ENCODE data around the gene HIP1. TPM values are rescaled to one million over a fixed set of nuclear protein-coding genes. Genes with fewer than 3 reads are reported as not detected.

The HIP1 gene
- total RNA-seq, 2 donors from 2014 or later = 42.9 to 48.2 TPM

- no peak for ATAC-seq (ENCODE audit: insufficient number of reproducible peaks, low FRiP score, low read depth)
- peaks cover 74% of the 10 kb centered on the region for H3K36me3 ChIP-seq
- H3K27ac ChIP-seq = no peak overlapping the region
- H3K9me3 ChIP-seq = no peaks in the 10 kb centered on the region
- DNase-seq (ENCODE audit: low spot score) = no peak
- H3K4me1 ChIP-seq (ENCODE audit: control insufficient read depth in 1 of 2, low read depth in 2 of 2) = no peaks in the 10 kb centered on the region
- no peak overlapping the region for H3K4me3 ChIP-seq
- TF ChIP-seq CTCF (IDR thresholded peaks at IDR 0.05) = no peak
- no peaks in the 10 kb centered on the region for H3K27me3 ChIP-seq (replicated peaks; ENCODE audit: insufficient read depth)
These were observed 183.0 kb downstream of the HIP1 start for GRCh38 chr7:75555736-75556135.

DNA sequence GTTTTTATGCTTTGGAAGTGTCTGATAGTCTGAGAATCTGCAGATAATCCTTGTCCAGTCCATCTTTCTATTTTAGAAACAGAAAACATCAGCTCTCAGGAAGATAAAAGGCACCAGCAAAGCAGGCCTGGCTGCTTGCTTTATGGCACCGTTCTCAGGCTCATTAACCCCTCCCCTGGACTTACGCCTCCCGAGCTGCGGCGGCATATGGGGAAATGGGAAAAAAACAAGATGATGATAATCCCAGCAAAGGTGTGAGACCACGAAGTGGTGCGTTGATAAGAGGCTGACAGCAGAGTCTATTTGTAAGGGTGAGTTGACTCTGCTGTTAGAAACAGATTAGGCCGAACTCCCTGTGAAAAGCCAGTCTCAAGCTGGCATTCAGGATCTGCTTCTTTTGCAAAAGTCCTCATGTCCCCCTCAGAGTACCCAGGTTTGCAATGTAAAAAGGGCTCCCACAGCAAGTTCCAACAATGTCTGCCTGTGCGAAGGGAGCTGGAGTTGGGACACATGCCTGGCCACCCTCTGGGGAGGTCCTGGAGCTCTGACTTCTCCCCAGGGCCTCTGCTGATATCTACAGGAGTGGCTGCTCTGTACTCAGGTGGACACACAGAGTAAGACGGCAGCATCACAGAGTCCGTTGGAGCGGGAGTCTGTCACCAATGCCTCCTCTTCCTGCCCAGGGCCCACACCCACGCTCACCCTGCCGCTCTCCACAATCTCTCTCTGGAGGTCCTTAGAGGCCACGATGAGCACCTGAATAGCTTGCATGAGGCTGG lies 192.3 kb downstream of the HIP1 start:
- DNase-seq (ENCODE audit: low spot score) = no peak
- Histone ChIP-seq H3K27me3 (replicated peaks; ENCODE audit: insufficient read depth) (no peaks in the 10 kb centered on the region), H3K4me3 (no peak overlapping the region), H3K9me3 (no peaks in the 10 kb centered on the region), H3K4me1 (ENCODE audit: control insufficient read depth in 1 of 2, low read depth in 2 of 2) (no peaks in the 10 kb centered on the region), H3K36me3 (peaks cover 56% of the 10 kb centered on the region), H3K27ac (no peak overlapping the region)
- ATAC-seq (ENCODE audit: insufficient number of reproducible peaks, low FRiP score, low read depth) = no peak
- TF ChIP-seq CTCF (IDR thresholded peaks at IDR 0.05) = no peak

- no peaks in the 10 kb centered on the region for H3K9me3 ChIP-seq
- ATAC-seq (ENCODE audit: insufficient number of reproducible peaks, low FRiP score, low read depth) = no peak
- DNase-seq (ENCODE audit: low spot score) = no peak
- peaks cover 52% of the 10 kb centered on the region for H3K36me3 ChIP-seq
- no peaks in the 10 kb centered on the region for H3K4me1 ChIP-seq (ENCODE audit: control insufficient read depth in 1 of 2, low read depth in 2 of 2)
- H3K27ac ChIP-seq = no peak overlapping the region
- H3K4me3 ChIP-seq = no peak overlapping the region
- no peak for TF ChIP-seq CTCF (IDR thresholded peaks at IDR 0.05)
- no peaks in the 10 kb centered on the region for H3K27me3 ChIP-seq (replicated peaks; ENCODE audit: insufficient read depth)
These were observed 201.0 kb downstream of the HIP1 start for GRCh38 chr7:75537731-75538130.

- peaks cover 50% of the 10 kb centered on the region for H3K36me3 ChIP-seq
- TF ChIP-seq CTCF (IDR thresholded peaks at IDR 0.05) = no peak
- no peak for DNase-seq (ENCODE audit: low spot score)
These were observed 201.7 kb downstream of the HIP1 start for GRCh38 chr7:75536940-75537538.

GRCh38 chr7:75536491-75536890 lies 202.2 kb downstream of the HIP1 start:
- Histone ChIP-seq H3K27me3 (replicated peaks; ENCODE audit: insufficient read depth) (no peaks in the 10 kb centered on the region), H3K36me3 (peaks cover 45% of the 10 kb centered on the region), H3K4me1 (ENCODE audit: control insufficient read depth in 1 of 2, low read depth in 2 of 2) (no peaks in the 10 kb centered on the region), H3K9me3 (no peaks in the 10 kb centered on the region), H3K27ac (no peak overlapping the region), H3K4me3 (no peak overlapping the region)
- DNase-seq (ENCODE audit: low spot score) (no peak), ATAC-seq (ENCODE audit: insufficient number of reproducible peaks, low FRiP score, low read depth) (no peak)
- TF ChIP-seq CTCF (IDR thresholded peaks at IDR 0.05) = no peak

More at GRCh38 chr7:75536940-75537538, 201.7 kb downstream of the HIP1 start:
- no peaks in the 10 kb centered on the region for H3K27me3 ChIP-seq (replicated peaks; ENCODE audit: insufficient read depth)
- H3K4me1 ChIP-seq (ENCODE audit: control insufficient read depth in 1 of 2, low read depth in 2 of 2) = no peaks in the 10 kb centered on the region
- ATAC-seq (ENCODE audit: insufficient number of reproducible peaks, low FRiP score, low read depth) = no peak
- no peak overlapping the region for H3K27ac ChIP-seq
- no peaks in the 10 kb centered on the region for H3K9me3 ChIP-seq
- H3K4me3 ChIP-seq = no peak overlapping the region

All from thoracic aorta (tissue), 2 donors.